CD4-positive, alpha-beta T cell treated with Interleukin-6 for 4 hours (primary cell): ENCODE results near the gene HIKESHI.

Experiments
- DNase-seq: peaks from one replicate; pipeline ENCODE4 v3.0.0-alpha.2; 2020; ENCODE audit warnings: mixed read lengths

Gene HIKESHI

GRCh38 chr11:86380295-86381059 is 78.4 kb downstream of the HIKESHI start:
- no peak for DNase-seq

GRCh38 chr11:86383041-86383955 is 81.3 kb downstream of the HIKESHI start:
- DNase-seq, result no peak

DNA sequence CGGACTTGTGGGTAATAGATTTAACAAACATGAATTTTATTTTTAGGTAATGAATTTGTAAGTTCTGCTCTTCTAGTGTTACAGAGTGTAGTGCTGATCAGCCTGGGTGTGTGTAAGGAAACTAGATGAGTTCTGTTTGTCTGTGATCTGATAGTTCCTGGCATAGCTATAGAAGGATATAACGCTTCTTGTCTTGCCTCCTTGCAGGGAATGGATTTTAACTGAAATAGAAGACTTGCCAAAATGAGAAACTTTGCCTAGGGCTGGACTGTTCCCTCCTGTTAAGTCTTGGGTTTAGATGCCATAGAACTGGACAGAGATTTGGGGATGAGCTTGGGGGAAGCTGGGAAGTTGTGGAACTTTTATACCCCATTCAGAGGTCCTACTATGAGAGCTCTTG is 84.2 kb downstream of the HIKESHI start:
- no peak for DNase-seq

DNA sequence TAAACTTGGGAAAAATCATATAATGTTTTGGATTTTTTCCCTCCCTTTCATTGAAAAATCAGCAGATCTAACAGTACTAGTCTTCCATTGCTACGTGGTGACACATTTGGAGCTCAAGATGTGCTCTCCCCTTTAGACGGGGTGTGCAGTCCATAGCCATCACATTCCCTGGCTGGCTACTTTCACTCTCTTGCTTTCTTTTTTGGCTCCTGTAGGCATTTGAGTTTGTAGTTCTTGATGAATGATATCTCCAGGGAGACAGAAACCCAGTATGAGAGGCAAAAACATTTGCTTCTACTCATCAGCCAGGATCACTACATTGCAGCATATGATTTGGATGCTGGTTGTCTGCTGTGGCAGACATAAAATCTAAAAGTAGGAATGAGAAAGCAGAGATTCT is 84.7 kb downstream of the HIKESHI start:
- no peak for DNase-seq

GRCh38 chr11:86388198-86388597 is 86.2 kb downstream of the HIKESHI start:
- DNase-seq, result no peak

- DNase-seq, result no peak
Measured at GRCh38 chr11:86390487-86390886, 88.4 kb downstream of the HIKESHI start.

- DNase-seq, result no peak
Measured at GRCh38 chr11:86395061-86395551, 93.1 kb downstream of the HIKESHI start.
